HL-60/S4 treated with retinoic acid at 250 ng/mL for 4 days and 3 days (cell line): Measurements from ENCODE around the gene FAHD2A.
"Not testable (repeated sequence)": the region's sequence is repeated elsewhere in the genome, so short reads cannot be mapped to it uniquely, and the experiment has no call there.

Experiments used
- in situ Hi-C: fragments of 300-500 bp; cut with MboI; formaldehyde crosslinking; loops from 2 replicates; pipeline ENCODE4 v1.7.0; 2022; ENCODE audit warnings: low sequenced_read_pairs

The FAHD2A gene

DNA sequence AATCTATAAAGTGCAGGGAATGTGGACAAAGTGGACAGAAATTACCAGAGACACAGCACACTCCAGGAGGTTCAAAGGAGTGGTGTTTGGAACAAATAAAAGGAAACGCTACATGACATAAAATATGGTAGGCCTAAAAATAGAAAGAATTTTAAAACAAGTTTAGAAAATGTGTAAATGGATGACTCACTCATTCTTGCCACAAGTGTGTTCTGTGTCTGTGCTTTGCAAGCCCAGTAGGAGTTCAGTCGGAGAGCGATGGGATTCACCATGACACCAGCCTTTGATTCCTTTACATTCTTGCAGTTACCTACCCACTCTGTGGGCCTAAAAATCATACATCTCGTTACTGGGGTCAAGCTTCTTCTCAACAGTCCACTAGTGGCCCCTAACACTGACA is 30.9 kb downstream of the FAHD2A start:
- in situ Hi-C loops: not testable (repeated sequence)

DNA sequence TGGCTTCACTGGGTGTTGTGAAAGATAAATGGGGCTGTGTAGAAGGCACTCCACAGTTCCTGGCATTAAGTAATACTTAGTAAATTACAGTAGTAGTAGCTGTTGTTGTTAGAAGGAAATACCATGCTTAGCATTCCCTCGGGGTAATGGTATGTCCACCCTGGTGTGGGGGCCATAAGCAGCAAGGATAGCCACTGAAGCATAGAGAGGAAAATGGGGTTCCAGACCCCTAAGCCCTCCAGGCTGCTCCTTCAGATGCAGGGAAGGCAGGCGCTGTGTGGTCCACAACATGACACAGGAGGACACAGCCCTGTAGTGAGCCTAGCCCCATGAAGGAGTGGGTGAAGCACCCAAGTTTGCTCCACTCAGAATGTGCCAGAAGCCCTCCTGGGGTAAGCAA is 31.5 kb downstream of the FAHD2A start:
- in situ Hi-C loops: not testable (repeated sequence)

DNA sequence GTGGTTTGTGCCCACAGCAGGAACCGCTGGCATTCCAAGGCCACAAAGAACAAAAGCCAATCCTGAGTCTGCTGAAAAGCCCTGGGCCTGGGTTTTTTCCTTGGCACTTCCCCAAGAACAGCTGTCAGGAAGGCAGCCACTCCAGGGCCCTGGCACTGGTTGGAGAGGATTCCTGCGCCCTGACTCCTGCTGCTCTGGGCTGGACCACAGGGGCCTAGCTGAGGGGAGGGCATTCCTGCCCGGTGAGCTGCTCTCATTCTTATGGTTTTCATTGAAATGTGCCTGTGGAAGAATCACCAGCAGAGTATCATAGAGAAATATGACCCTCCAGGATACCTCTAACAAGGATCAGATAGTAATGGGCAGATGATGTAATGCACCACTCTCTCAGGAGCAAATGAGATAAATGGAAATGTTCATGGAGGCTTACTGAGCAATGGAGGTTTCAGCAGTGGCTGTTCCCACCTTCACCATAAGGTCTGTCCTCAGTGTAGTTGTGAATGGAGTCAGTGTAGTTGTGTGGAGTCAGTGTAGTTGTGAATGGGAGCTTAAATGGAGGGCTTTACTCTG is 32.1 kb downstream of the FAHD2A start:
- in situ Hi-C loops: not testable (repeated sequence)

DNA sequence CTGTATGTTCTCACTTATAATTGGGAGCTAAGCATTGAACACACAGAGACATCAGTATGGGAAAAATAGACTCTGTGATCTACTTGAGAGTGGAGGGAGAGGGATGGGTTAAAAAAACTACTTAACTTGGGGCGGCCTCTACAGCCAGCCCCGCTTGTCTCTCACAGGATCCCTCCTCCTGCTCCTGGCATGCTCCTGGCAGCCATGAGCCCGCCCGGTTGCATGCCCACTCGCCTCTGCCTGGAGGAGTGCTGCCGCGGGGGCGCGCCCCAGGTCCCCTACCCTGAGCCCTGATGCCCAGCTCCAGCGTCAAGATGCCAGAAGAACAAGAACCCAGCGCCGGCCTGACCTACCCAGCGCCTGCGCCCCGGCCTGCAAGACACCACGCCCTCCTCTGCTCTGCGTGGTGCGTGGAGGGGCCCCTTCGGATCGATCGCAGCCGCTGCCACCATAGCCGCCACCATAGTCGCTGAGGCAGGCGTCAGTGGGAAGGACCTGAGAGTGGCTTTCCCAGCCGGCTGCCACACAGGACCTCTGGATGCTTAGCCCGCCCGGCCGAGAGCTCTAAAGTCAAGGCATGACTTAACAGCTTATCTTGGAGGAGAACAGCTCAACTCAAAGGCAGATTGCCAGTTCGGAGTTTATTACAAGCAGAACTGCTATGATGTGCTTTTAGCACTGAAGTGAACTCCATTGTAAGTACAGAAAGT is 32.8 kb downstream of the FAHD2A start:
- in situ Hi-C loops: not testable (repeated sequence)

DNA sequence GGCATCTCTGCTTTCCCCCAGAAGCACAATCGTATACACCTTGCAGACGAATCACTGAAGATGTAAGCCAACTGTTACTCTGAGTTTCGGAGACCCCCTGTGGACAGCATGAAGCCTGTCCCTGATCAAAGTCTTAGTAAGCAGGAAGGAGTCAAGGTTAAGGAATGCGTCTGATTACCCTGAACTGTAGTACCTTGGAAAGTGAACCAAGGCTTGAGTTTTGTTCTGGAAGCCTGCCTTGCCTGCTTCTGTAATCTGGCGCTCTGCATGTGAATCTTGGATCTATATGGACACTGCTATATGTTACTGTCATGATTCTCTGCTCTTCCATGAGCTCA is 33.3 kb downstream of the FAHD2A start:
- in situ Hi-C loops: not testable (repeated sequence)

DNA sequence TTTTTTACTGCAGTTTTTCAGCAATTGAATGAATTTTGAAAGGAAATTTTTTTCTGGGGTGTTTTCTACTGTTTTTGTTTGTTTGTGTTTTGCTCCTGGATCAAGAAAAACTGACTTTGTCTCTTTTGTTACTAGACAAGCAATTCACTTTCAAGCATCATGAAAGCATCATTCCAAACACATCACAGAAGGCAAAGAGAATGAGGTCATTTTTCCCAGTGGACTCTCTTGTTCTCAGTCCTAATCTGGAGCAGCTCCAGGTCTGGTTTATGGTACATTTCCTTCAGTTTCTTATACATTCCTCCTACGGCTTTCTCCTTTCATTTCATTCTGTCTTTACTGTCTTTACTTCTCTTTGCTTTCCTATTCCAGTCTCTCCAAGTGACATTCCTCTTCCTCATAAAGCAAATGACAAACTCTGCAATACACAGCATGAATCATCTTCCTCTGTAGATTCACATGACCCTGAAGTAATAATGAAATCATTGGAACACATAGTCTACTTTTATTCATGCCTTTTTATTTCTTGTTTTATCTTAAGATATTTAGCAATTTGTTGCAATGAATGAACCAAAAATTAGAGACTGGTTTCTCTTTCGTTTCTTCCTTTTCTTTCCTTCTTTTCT is 40.1 kb downstream of the FAHD2A start:
- in situ Hi-C loops: not testable (repeated sequence)

DNA sequence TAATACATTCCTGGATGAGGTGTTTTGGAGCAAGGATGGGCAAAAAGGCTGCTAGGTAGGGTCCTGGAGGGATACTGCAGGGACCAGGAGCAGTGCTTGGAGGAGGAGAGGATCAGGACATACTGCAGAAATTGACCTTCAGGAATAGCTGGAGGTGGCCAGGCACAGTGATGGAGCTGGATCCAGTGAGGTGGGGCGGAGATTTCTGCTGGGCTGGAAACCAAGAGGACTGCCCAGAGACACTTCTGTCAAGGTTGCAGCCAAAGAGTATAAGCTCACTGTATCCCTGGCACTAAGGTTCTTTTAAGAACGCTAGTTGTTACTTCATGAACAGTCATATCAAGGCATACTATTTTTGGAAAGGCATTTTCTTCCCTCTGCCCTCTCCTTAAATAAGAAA is 42.8 kb downstream of the FAHD2A start:
- in situ Hi-C loops: not testable (repeated sequence)

DNA sequence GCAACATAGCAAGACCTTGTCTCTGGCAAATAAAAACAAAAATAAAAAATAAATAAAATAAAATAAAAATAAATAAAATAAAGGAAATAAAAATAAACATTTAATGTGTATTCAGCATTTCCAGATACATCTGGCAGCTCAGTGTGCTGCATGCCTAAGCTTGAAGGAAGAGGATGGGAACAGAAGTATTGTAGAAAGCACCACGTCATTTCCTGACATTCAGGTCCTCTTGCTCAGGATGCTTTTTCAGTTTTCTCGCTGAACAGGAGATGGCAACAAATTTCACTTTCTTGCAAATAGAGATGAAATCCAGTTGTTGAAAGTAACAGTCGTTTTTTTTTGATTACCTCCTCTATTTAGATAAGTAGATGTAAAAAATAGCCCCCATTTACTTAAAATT is 60.8 kb downstream of the FAHD2A start:
- in situ Hi-C loops: not testable (repeated sequence)
